Measurements from ENCODE around the gene PTPRZ1.

GRCh38 chr7:122082670-122083069, 209.7 kb downstream of the PTPRZ1 start:
- TF ChIP-seq POLR2A (IDR thresholded peaks at IDR 0.05) (no peak), CTCF (IDR thresholded peaks at IDR 0.05) (no peak), EP300 (IDR thresholded peaks at IDR 0.05) (no peak)
